ENCODE measurements around the gene LSS. TPM values are rescaled to one million over a fixed set of nuclear protein-coding genes. Genes with fewer than 3 reads are reported as not detected.

Gene LSS
- total RNA-seq, 3 donors from 2014 or later (not counting 1 experiment from before 2014, with no cell fraction given): 59.9 to 82.2 (median 62.7) TPM

DNA sequence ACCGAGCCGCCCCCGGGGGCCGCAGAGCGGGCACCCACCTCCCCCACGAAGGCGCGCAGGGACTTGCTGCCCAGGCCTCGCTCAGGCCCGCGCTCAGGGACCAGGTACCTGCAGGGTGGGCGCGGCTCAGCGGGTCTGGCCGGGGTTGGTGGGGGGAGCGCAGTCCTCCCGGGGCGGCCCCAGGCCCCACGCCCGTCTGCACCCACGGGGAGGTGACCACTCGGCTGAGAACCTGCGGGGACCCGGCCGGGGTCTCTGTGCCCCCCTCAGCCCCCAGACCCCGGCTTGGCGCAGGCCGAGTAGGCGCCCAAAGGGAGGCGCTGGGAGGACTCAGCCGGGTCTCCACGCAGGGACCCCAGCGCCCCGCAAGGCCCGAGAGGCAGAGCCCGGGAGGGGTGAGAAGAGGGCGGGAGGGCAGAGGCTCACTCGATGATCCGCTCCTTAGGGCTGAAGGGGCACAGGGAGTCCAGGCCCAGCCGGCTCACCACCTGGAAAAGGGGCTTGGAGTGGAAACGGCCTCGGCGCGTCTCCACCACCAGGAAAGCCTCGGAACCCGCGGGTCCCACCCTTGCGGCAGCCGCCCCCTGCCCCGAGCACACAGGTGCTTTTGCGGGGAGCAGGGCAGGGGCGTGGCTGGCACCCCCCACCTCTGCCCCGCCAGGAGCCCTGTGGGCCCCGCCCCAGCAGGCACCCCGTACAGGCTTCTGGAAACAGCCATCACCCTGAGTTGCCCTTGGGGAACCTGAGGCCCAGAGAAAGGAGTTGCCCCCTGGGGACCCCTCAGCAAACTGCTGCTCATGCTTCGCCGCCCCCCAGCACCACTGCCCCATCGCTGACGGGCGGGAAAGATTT lies 82.5 kb downstream of the LSS start:
- TF ChIP-seq, protein P1, sequence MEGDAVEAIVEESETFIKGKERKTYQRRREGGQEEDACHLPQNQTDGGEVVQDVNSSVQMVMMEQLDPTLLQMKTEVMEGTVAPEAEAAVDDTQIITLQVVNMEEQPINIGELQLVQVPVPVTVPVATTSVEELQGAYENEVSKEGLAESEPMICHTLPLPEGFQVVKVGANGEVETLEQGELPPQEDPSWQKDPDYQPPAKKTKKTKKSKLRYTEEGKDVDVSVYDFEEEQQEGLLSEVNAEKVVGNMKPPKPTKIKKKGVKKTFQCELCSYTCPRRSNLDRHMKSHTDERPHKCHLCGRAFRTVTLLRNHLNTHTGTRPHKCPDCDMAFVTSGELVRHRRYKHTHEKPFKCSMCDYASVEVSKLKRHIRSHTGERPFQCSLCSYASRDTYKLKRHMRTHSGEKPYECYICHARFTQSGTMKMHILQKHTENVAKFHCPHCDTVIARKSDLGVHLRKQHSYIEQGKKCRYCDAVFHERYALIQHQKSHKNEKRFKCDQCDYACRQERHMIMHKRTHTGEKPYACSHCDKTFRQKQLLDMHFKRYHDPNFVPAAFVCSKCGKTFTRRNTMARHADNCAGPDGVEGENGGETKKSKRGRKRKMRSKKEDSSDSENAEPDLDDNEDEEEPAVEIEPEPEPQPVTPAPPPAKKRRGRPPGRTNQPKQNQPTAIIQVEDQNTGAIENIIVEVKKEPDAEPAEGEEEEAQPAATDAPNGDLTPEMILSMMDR (IDR thresholded peaks at IDR 0.05): no peak
- intact Hi-C loops (cut with micrococcal nuclease): loop anchor here (2.0 kb wide), 1 partner anchor 173 kb away; no protein-coding TSS in a partner anchor
- DNase-seq (no peak), ATAC-seq (no peak)
- Mint-ChIP-seq H3K4me1 (peaks cover 8 to 12% of the 10 kb centered on the region in 2 donors), H3K9me3 (no peaks in the 10 kb centered on the region), H3K36me3 (no peaks in the 10 kb centered on the region), H3K27me3 (ENCODE audit: low read depth in 2 of 2) (no peaks in the 10 kb centered on the region), H3K4me3 (no peak overlapping the region), H3K27ac (peak overlapping the region in 1 of 2 donors; percentile 76)
- Histone ChIP-seq H3K27ac (ENCODE audit: low read length) (no peak overlapping the region), H3K4me1 (ENCODE audit: control insufficient read depth, insufficient read depth, low read length) (peaks cover 4% of the 10 kb centered on the region), H3K36me3 (ENCODE audit: control insufficient read depth, insufficient read depth, low read length) (no peaks in the 10 kb centered on the region), H3K9me3 (ENCODE audit: control insufficient read depth, insufficient read depth, low read length) (no peaks in the 10 kb centered on the region), H3K27me3 (ENCODE audit: control insufficient read depth, insufficient read depth, low read length) (no peaks in the 10 kb centered on the region), H3K4me3 (ENCODE audit: low read length) (no peak overlapping the region)
- 89% methylated on average over 60 of the region's 60 CpGs for WGBS (ENCODE audit: insufficient coverage)

- Mint-ChIP-seq H3K4me3 (no peak overlapping the region), H3K36me3 (no peaks in the 10 kb centered on the region), H3K27ac (peak overlapping the region in 1 of 2 donors; percentile 85), H3K27me3 (ENCODE audit: low read depth in 2 of 2) (peaks cover 0 to 2% of the 10 kb centered on the region in 2 donors), H3K9me3 (no peaks in the 10 kb centered on the region), H3K4me1 (peaks cover 8 to 12% of the 10 kb centered on the region in 2 donors)
- 96% methylated on average over 42 of the region's 51 CpGs for WGBS (ENCODE audit: insufficient coverage)
- H3K9me3 ChIP-seq (ENCODE audit: control insufficient read depth, insufficient read depth, low read length): no peaks in the 10 kb centered on the region
- TF ChIP-seq, protein P1 (IDR thresholded peaks at IDR 0.05): no peak
- no peak for ATAC-seq
- peaks cover 4% of the 10 kb centered on the region for H3K4me1 ChIP-seq (ENCODE audit: control insufficient read depth, insufficient read depth, low read length)
- H3K4me3 ChIP-seq (ENCODE audit: low read length): no peak overlapping the region
- H3K36me3 ChIP-seq (ENCODE audit: control insufficient read depth, insufficient read depth, low read length): no peaks in the 10 kb centered on the region
- no peak for DNase-seq
- no peak overlapping the region for H3K27ac ChIP-seq (ENCODE audit: low read length)
- intact Hi-C loops (cut with micrococcal nuclease): loop anchor here (2.0 kb wide), 1 partner anchor 172 kb away; no protein-coding TSS in a partner anchor
- no peaks in the 10 kb centered on the region for H3K27me3 ChIP-seq (ENCODE audit: control insufficient read depth, insufficient read depth, low read length)
These were observed 83.3 kb downstream of the LSS start for GRCh38 chr21:46145159-46145839.

DNA sequence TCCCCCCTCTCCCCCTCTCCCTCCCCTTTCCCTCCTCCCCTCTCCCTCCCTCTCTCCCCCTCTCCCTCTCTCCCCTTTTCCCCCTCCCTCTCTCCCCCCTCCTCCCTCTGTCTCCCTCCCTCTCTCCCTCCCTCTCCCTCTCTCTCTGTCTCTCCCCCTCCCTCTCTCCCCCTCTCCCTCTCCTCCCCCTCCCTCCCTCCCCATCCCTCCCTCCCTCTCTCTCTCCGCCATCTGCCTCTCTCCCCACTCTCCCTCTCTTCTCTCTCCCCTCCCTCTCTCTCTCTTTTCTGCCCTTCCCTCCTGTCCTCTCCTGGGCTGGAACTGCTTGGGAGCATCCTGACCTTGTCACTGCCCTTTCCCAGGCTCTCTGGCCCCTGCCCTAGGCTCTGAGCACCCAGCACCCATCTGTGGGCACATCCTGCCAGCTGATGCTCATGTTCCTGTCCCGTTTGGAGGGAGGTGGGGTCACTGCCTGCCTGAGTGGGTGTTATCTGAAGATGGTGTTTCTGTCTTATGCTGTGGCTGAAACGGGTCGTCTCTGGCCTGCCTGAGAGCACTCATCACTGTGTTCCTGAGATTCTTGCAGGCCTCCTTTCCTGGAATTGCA lies 84.0 kb downstream of the LSS start:
- Mint-ChIP-seq H3K27ac (peak overlapping the region; percentile 85 to 88), H3K4me1 (peaks cover 8 to 12% of the 10 kb centered on the region in 2 donors), H3K4me3 (peak overlapping the region; percentile 64), H3K9me3 (no peaks in the 10 kb centered on the region), H3K27me3 (ENCODE audit: low read depth in 2 of 2) (peaks cover 0 to 4% of the 10 kb centered on the region in 2 donors), H3K36me3 (no peaks in the 10 kb centered on the region)
- DNase-seq: no peak
- Histone ChIP-seq H3K4me1 (ENCODE audit: control insufficient read depth, insufficient read depth, low read length) (peaks cover 4% of the 10 kb centered on the region), H3K27ac (ENCODE audit: low read length) (no peak overlapping the region), H3K4me3 (ENCODE audit: low read length) (no peak overlapping the region), H3K27me3 (ENCODE audit: control insufficient read depth, insufficient read depth, low read length) (no peaks in the 10 kb centered on the region), H3K9me3 (ENCODE audit: control insufficient read depth, insufficient read depth, low read length) (no peaks in the 10 kb centered on the region), H3K36me3 (ENCODE audit: control insufficient read depth, insufficient read depth, low read length) (no peaks in the 10 kb centered on the region)
- TF ChIP-seq, protein P1 (IDR thresholded peaks at IDR 0.05): no peak
- no peak for ATAC-seq
- WGBS (ENCODE audit: insufficient coverage): 48% methylated on average over 3 of the region's 4 CpGs
- intact Hi-C loops (cut with micrococcal nuclease): loop anchor here (2.0 to 5.0 kb wide), 2 partner anchors 38 to 172 kb away; partner anchors contain the start of gene SPATC1L

All from natural killer cell (primary cell).